Hematopoietic multipotent progenitor cell treated with erythropoietin and hydrocortisone succinate and interleukin-3 and kit ligand, for 17 days (in vitro differentiated cells): ENCODE data around the gene ALG5.

Experiments used
- DNase-seq: peaks from one replicate; pipeline ENCODE4 v3.0.0-alpha.2; 2015; ENCODE audit warnings: low spot score

The ALG5 gene

DNA sequence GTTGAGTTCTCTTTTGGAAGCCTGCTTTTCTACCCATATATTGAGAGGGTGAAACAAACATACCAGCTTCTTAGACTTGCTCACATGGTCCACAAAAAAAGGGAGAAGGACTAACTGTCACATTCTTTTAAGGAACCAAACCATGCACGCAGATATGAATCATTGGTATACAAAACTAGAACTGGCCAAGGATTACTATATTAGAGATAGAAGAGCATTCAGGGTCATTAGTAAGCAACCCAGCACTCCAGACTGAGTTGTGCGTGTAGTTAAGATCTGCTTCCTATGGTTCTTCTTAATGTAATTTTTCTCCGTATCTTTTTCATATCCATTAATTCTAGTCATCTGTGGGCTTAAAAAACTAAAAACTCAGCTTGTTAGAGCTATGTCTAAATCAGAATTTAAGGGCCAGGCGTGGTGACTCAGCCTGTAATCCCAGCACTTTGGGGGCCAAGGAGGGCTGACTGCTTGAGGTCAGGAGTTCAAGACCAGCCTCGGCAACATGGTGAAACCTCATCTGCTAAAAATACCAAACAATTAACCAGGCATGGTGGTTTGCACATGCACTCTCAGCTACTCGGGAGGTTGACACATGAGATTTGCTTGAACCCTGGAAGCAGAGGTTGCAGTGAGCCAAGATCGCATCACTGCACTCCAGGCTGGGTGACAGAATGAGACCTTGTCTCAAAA, 19.6 kb downstream of the ALG5 start:
- DNase-seq, result no peak

DNA sequence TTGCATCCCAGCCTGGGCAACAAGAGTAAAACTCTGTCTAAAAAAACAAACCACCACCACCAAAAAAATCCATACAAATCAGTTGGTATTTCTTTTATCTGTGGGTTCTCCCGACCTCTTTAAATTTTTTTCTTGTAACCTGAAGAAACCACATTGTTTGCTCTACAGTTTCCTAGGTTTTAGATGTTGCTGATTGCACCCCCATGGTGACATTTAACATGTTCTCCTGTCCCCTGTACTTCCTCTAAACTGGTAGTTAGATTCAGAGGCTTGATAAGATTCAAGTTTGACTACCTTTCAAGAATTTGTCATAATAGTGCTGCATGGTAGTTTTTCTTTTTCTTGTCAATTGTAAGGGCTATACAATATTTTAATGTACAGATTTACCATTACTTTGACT, 24.0 kb downstream of the ALG5 start:
- DNase-seq, result no peak

DNA sequence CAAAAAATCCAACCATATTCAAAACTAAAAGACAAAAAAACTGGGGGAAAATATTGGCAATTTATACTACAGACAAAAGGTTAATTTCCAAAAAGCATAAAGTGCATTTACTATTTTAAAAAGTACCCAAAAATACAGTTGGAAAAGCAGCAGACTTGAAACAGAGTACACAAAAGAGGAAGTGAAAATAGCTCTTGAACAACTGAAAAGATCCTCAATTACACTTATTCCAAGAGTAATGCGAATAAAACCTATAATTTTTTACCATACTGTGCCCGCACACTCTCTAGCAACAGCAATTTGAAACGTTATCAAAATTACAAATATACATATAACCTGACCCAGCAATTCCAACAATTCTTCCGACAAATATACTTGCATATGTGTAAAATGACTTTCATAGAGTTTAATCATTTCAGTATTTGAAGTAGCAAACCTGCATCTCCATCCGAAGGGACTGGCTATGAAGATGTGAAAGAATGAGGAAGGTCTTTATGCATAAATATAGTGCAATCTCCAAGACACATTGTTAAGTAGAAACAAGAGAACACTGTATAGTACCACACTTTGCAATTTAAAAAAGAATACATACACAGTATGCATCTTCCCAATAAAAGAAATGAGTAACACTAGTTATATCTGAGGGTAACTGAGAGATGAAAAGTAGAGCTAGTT, 25.4 kb downstream of the ALG5 start:
- DNase-seq, result no peak

DNA sequence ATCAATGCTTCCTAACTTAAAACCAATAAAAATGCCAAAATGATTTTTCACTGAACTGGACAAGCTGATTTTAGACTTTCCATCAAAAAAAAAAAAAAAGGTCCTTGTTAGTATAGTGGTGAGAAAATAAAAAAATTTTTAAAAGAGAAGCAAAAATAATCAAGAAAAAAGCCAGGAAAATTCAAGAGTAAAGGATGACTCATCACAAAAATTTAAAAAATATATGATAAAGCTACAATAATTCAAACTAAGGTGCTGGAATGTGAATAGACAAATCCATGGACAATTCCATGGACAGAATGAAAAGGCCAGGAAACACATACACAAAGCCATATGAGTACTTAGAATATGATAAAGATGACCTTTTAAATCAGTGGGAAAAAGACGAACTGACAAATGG, 26.1 kb downstream of the ALG5 start:
- DNase-seq, result no peak

DNA sequence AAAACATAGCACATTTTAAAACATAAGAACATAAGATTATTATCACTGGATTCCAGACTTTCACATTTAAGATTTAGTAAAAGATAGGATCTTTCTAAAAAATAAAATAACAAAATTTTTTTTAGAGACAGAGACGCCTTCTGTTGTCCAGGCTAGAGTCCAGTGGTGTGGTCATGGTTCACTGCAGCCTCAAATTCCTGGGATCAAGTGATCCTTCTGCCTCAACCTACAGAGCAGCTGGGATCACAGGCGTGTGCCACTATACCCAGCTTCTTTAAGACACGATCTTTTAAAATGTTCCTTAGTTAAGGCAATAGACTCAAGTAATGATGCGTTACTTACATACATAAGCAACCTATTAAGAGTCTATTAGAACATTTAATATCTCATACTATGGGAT, 32.7 kb downstream of the ALG5 start:
- DNase-seq, result no peak

DNA sequence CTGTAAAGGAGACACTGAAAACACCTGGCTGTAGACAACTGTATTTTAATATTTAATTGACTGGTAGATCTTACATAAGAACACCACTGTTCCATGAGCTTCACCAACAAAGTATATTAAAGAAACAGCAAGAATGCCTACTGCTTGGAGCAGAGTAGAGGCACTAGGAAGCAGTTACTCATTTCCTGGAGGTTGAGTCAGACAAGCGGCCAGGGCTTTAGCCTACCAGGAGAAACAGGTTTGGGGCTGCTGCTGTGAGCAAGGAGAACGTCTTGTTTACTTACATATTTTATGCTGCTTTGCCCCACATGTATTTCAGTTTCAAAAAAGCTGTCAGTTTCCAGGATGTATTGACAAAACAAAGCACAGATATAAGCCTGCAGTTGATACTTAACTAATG, 33.4 kb downstream of the ALG5 start:
- no peak for DNase-seq

DNA sequence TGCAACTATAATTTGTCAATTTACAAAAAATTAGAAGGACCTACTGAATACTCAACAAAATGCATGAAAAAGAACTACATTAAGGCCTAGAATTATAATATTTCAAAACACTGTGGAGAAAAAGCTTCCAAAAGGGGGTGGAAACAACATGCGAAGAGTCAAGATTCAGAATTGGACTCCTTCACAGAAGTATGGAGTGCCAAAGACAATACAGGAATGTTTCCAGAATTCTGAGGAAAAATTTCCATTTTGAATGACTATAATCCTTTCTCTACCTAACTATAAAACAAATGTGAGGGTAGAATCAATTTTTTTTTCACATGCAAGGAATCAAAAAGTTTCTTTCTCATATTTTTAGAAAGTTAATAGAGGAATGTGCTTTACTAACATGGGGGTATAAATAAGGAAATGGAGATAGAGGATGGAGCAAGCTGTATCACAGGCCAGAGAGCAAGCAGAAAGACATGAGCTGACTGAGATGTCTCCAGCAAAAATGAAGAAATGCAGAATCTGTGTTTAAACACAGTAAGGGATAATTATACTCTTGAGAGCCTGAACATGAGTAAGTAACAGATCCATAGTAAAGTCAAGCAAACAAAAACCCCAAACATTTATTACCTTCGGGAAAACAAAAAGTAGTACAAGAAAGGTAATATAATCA, 39.6 kb downstream of the ALG5 start:
- DNase-seq, result no peak

DNA sequence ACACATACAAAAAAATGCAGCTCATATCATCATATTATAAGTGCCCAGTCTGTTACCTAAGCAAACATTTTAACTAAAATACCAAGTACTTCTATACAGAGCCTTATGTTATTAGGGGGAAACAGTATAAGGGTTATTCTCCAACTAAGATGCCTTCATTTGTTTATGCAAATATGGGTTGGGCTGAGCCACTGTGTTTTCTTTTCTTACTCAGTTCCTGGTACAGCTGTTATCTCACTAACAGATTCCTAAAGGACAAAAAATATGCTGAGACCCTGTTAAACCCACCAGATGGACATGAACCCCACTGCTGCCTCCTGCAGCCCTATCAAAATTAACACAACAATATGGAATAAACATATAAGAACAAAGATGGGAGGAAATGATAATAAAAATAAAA, 44.6 kb downstream of the ALG5 start:
- no peak for DNase-seq

DNA sequence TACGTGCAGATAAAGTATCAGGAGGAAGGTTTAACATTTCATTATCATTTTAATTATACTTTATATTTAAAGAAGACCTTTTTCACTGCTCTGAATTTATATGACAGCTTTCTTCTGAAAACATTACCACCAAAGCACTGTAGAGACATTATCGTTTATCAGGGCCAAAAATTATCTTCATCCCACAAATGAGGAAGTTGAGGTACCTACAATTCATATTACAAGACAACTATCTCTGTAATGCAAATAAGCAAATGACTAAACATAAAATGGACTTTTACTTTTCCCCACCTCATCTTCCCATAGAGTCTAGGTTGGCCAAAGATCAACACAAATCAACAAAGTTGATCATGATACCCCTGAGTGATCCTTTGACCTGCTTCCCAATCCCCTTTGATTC, 48.2 kb downstream of the ALG5 start:
- no peak for DNase-seq

DNA sequence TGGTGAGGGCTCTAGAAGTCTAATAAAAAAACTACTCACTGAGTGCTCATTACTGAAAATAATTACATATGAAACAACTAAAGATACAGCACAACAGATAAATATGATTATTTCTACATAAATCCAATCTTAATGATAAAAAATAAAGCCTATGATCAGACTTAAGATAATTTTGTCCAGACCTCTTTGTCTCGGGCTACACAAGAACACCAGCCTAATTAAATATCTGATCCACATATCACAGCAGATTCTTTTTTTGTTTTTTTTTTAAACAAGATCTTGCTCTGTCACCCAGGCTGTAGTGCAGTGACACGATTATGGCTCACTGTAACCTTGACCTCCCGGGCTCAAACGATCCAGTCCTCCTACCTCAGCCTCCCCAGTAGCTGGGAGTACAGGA, 48.8 kb downstream of the ALG5 start:
- no peak for DNase-seq

DNA sequence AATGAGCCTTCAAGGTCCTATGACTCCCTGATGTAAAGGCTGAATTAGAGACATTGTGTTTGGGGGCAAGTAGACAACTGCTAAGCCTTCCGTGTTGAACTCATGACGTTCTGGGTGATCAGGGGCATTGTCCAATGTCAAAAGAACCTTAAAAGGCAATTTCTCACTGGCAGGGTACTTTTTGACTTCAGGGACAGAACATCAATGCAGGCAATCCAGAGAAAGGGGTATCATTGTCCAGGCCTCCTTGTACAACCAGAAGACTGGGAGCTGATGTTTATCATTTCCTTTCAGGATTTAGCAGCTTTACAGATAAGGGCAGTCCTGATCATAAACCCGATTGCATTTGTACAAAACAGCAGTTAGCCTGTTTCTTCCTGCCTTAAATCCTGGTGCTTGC, 54.1 kb downstream of the ALG5 start:
- DNase-seq, result no peak

DNA sequence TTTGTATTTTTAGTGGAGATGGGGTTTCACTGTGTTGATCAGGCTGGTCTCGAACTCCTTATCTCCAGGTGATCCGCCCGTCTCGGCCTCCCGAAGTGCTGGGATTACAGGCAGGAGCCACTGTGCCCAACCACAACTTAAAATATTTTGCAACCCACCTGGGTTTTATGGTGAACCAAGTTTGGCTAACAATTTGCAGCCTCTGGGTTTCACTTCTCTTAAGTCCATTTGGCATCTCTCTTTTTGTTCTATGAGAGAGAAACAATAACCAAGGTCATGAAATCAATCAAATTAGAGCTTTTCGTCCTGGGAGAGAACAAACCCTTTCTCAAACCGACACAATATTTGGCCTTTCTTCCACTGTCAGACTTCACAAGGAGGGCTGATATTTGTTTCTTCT, 73.5 kb downstream of the ALG5 start:
- DNase-seq, result no peak

DNA sequence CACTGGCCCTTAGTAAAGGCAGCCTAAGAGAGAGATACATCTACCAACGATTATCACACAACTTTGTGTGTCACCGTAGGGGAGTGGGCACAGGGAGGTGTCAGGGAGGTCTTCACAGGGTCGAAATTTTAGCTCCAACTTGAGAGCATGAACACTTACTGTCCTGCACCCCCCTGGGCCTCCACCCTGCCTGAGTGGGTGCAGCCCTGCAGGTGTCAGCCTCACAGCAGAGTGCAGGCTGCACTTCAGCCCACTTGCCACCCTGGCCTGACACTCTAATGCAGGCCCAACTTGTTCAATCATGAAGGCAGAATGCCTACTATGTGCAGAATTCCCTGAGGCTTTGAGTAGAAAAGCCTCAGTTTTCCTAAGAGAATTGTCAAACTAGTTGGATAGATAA, 75.1 kb downstream of the ALG5 start:
- no peak for DNase-seq

DNA sequence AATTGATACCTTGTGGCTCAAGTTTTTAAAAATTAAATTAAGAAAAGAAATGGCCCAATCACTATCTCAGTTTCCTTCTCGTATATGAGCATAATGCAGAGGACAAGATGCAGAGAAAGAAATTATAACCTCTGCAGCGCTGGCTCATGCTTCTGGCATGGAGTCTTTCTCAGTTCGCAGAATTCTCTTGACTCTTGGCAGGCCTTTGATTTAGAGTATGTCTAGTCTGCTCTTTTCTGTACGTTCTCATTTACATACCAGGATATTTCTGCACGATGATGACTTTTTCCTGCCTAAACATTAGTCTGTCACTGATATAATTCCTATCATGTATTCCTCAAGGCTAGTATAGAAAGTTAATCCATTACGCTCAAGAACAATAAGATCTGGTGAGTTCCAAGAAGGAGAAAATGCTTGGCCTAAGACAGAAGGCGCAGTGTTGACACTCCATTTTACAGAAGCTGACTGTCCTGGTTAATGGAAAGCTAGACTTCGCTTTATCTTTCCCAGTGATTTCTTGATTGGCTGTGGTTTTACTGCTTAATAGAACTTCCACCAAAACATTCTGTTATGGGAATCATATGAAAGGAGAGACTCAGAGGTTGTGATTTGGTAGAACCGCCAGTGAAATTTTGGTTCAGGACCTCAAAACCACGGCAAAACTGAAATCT, 77.4 kb downstream of the ALG5 start:
- no peak for DNase-seq

DNA sequence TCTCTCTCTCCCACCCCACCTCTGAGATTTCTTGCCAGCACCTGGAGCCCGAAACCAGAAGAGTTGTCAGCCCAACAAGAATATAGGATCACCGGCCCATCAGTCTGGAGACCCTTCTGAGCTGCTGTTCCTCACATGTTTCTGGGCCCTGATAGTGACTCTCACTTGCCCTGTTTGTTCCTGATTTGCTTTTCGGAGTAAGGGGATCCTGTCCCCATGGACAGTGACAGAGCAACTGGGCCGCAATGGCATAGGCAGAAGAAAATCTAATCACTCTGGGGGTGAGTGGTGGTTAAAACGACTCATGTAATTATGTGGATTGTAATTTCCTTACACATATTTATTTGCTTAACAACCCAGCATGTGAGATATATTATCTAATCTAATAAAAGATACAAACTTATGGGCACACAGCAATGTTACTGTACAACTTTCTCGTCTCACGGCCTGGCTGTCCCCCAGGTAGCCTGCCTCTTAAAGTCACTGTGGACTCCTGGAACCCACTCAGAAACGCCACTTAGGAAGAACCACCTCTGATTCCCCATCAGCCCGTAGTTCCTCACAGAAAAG, 78.4 kb downstream of the ALG5 start:
- DNase-seq, result no peak

DNA sequence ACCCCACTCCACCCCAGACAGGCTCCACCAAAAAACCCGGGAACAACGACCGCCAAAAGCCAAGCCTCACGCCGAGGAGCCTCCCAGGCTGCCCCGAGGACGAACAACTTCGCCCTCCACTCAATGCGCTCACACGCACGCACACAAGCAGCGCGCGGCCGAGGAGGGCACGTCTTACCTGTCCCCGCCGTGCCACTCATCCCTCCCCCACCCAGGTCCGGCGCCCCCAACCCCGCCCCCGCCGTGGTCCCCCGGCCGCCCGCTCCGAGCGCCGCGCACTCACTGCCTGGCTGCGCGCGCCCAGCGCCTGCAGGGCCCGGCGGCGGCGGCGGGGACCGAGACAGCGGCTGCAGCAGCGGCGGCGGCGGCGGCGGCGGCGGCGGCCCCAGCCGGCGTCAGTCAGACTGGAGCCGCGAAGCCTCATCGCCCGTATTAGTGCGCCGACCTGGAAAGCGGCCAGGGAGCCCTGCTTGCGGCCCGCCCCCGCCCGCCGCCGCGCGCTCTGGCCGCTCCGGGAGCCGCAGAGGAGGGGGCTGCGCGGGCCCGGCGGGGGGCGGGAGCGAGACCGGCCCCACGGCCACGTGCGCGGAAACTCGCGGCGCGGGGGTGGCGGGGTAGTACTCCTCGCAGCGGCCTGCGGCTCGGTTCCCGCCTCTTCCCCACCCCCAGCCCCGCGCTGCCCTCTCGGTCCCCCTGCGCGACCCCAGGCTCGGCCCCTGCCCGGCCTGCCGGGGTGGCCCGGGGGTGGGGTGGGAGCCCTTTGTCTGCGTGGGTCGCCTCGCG, 79.1 kb downstream of the ALG5 start, which contains the start of gene SMAD9:
Gene SMAD9 (minus strand): TSS at position 406 of the 783 bp plus-strand sequence. CDS start 40,549 bp downstream, outside the sequence.
- no peak for DNase-seq

DNA sequence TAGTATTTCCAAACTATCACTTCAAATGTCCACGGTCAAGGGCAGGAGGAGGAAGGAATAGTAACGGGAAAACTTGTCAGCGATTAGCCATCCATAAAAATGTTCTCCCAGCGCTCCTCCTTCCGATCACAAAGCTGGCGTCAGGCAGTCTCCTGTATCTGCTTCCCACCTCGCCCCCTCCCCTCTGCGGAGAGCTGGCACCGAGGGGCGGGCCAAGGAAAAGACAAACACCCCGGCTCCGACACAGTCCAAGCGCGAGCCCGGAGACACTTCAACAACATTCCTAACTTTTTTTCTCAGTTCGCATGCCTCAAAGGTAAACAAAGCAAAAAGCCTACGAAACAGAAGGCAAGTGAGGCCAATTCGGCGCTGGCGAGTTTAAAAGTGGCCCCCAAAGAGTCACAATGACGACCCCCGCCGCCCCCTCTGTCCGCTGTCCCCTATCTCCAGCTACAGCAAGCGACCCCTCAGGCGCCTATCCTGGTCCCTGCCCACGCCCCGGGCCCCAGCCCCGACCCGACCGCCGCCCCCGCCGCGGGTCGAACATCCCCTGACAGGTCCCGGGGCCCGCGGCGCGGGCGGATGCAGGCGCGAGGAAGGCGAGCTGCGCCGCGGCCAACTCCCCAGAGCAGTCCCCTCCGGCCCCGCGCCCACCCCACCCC, 79.8 kb downstream of the ALG5 start:
- no peak for DNase-seq

DNA sequence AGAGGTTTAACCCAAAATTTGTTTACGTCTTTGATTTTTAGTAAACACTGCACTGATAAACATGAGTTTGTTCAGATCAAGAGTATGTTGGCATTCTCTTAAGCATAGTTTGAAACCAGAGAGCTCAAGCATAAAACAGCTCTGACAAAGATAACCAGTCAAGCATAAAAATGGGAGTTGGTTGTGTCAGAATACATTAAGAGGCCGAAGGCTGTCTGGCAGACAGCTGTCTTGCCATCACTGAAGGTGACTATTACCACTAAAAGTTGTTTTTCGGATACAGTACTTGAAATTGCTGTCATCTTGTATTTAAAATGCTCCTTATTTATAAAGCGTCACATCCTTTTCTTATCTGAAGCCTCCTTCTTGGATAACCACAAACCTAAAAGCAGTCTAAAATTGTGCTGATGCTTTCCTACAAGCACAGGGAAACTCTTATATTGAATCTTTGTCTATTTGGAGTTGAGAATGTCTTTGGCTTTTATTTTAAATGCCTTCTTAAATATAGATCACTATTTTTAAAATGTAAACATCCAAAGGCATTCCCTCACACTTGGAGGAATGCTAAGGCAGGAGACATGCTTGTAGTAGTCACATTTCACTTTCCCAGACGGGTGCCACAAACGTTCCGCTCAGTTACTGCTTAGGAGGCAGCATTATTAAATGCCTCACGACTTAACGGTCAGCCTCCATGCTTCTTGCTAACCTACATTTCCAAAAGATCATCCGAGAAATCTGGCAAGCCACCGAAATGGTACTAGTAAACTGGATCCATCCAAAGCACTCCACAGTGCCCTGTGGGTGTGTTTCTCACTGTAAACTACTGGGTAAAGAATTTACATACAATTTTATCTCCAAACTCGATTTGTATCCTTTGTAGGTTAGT, 80.7 kb downstream of the ALG5 start:
- DNase-seq, result no peak

DNA sequence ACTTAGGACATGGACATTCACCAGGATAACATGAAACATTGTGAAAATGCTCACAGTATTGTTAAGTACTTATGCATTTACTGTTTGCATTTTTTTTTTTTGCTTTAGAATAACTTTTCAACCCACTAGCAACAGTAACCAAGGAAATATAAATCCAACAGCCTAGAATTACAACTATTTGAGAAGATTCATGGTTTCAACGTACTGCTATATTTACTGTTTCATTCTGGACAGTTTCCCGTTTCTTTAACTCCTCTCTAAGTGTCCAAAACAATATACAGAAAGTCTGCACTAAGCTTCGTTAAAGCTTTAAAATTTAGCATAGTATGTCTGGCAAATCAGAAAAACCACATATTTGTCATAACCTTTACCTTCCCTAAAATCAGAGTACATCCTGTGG, 81.8 kb downstream of the ALG5 start:
- no peak for DNase-seq
